ENCODE measurements around the gene GOLGA1. TPM values are rescaled to one million over a fixed set of nuclear protein-coding genes. Genes with fewer than 3 reads are reported as not detected.
A peak's percentile ranks its signal among the peaks of the same experiment; 100 is the strongest.

The GOLGA1 gene
- total and polyA plus RNA-seq, 2 of the 13 experiments (the other 11 are each of a cell fraction or from before 2014, with no cell fraction given): 12.7 to 15.9 TPM

DNA sequence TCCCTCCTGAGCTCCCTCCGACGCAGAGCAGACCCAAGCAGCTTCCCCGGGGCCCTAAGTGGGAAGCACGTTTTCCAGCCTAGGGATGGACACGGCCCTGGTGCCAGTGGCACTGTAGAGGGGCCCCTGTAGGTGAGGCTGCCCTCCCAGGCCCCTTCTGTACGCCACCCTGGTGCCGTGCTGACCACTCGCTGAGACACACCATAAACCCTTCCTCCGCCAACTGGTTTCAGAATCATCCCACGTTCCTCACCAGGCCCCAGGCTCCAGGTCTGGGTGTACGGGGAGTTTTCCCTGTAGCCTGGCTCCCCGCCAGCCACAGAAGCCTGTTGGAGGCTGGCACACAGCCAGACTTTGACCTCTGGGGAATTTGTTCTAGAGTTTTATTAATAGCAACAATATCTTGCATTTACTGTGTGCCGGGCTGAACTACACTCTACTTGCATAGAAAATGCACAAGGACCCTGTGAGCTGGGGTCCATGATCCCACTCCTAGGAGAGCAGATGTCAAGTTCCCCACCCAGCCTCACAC is 105.8 kb downstream of the GOLGA1 start:
- peak overlapping the region; percentile 25 for H3K9ac ChIP-seq (ENCODE audit: insufficient read depth, low read depth, low read length)
- ChIA-PET CTCF (ENCODE audit: low intra/inter-chr PET ratio, low total read pairs) (no interaction called here), POLR2A (interaction anchor here (1.1 to 1.3 kb wide), 2 partner anchors 16 to 23 kb away, joined by 3 read pairs; no protein-coding TSS in a partner anchor)
- no peak overlapping the region for H3K27ac ChIP-seq (ENCODE audit: extremely low read length, insufficient read depth, low read length)
- 0% methylated on average over 4 of the region's 13 CpGs for WGBS (ENCODE audit: low lambda C conversion rate)
- in situ Hi-C loops (cut with HindIII; ENCODE audit: extremely low pct_ligation_motif_present, low pct_unique_long_range_greater_than_20kb) (no loop called here), intact Hi-C loops (cut with micrococcal nuclease; ENCODE audit: unreplicated experiment) (no loop called here)
- ATAC-seq: peak; percentile 49
- BruUV-seq (replicated peaks): no TSS peak
- H3K4me1 ChIP-seq (ENCODE audit: insufficient read depth, low read length): peaks cover 50% of the 10 kb centered on the region
- no peaks in the 10 kb centered on the region for H3K36me3 ChIP-seq (replicated peaks in 1 of 2; ENCODE audit: control insufficient read depth in 1 of 2, insufficient read depth in 2 of 2, low read length in 2 of 2)
- H4K20me1 ChIP-seq (ENCODE audit: insufficient read depth, low read length): no peaks in the 10 kb centered on the region
- H3K4me3 ChIP-seq (replicated peaks in 1 of 3; ENCODE audit: insufficient read depth in 1 of 3, low read depth in 2 of 3, low read length in 3 of 3): peak overlapping the region in 2 of 3 experiments; percentile 25 to 67; a peak in 4 of 6 replicates
- peak overlapping the region; percentile 75 for H3K4me2 ChIP-seq (ENCODE audit: low read depth, low read length)
- peaks cover 3 to 21% of the 10 kb centered on the region in 2 experiments; a peak in 4 of 5 replicates for H3K27me3 ChIP-seq (ENCODE audit: control insufficient read depth in 1 of 2, insufficient read depth in 2 of 2, low read length in 2 of 2)
- no peak overlapping the region for H2AFZ ChIP-seq (ENCODE audit: low read length)
- no peaks in the 10 kb centered on the region for H3K79me2 ChIP-seq (ENCODE audit: insufficient read depth, low read length)
- DNase-seq (ENCODE audit: low spot score): peak; percentile 36
- no peaks in the 10 kb centered on the region for H3K9me3 ChIP-seq (ENCODE audit: low read length)
- no peak for FAIRE-seq
- TF ChIP-seq, protein P1, sequence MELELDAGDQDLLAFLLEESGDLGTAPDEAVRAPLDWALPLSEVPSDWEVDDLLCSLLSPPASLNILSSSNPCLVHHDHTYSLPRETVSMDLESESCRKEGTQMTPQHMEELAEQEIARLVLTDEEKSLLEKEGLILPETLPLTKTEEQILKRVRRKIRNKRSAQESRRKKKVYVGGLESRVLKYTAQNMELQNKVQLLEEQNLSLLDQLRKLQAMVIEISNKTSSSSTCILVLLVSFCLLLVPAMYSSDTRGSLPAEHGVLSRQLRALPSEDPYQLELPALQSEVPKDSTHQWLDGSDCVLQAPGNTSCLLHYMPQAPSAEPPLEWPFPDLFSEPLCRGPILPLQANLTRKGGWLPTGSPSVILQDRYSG (CRISPR knock-in tag; IDR thresholded peaks at IDR 0.05): 0 out of 2 replicates have a peak, but pooled peaks have one; percentile 46
- no peak for TF ChIP-seq ZFP37 (CRISPR knock-in tag; IDR thresholded peaks at IDR 0.05; ENCODE audit: borderline replicate concordance)
- no peak for TF ChIP-seq ZFY (CRISPR knock-in tag; IDR thresholded peaks at IDR 0.05)
- TF ChIP-seq ZNF510 (CRISPR knock-in tag; IDR thresholded peaks at IDR 0.05; ENCODE audit: low read depth): no peak
- TF ChIP-seq, protein P2, sequence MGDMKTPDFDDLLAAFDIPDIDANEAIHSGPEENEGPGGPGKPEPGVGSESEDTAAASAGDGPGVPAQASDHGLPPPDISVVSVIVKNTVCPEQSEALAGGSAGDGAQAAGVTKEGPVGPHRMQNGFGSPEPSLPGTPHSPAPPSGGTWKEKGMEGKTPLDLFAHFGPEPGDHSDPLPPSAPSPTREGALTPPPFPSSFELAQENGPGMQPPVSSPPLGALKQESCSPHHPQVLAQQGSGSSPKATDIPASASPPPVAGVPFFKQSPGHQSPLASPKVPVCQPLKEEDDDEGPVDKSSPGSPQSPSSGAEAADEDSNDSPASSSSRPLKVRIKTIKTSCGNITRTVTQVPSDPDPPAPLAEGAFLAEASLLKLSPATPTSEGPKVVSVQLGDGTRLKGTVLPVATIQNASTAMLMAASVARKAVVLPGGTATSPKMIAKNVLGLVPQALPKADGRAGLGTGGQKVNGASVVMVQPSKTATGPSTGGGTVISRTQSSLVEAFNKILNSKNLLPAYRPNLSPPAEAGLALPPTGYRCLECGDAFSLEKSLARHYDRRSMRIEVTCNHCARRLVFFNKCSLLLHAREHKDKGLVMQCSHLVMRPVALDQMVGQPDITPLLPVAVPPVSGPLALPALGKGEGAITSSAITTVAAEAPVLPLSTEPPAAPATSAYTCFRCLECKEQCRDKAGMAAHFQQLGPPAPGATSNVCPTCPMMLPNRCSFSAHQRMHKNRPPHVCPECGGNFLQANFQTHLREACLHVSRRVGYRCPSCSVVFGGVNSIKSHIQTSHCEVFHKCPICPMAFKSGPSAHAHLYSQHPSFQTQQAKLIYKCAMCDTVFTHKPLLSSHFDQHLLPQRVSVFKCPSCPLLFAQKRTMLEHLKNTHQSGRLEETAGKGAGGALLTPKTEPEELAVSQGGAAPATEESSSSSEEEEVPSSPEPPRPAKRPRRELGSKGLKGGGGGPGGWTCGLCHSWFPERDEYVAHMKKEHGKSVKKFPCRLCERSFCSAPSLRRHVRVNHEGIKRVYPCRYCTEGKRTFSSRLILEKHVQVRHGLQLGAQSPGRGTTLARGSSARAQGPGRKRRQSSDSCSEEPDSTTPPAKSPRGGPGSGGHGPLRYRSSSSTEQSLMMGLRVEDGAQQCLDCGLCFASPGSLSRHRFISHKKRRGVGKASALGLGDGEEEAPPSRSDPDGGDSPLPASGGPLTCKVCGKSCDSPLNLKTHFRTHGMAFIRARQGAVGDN (CRISPR knock-in tag; IDR thresholded peaks at IDR 0.05): peak; percentile 53
- TF ChIP-seq, protein P3, sequence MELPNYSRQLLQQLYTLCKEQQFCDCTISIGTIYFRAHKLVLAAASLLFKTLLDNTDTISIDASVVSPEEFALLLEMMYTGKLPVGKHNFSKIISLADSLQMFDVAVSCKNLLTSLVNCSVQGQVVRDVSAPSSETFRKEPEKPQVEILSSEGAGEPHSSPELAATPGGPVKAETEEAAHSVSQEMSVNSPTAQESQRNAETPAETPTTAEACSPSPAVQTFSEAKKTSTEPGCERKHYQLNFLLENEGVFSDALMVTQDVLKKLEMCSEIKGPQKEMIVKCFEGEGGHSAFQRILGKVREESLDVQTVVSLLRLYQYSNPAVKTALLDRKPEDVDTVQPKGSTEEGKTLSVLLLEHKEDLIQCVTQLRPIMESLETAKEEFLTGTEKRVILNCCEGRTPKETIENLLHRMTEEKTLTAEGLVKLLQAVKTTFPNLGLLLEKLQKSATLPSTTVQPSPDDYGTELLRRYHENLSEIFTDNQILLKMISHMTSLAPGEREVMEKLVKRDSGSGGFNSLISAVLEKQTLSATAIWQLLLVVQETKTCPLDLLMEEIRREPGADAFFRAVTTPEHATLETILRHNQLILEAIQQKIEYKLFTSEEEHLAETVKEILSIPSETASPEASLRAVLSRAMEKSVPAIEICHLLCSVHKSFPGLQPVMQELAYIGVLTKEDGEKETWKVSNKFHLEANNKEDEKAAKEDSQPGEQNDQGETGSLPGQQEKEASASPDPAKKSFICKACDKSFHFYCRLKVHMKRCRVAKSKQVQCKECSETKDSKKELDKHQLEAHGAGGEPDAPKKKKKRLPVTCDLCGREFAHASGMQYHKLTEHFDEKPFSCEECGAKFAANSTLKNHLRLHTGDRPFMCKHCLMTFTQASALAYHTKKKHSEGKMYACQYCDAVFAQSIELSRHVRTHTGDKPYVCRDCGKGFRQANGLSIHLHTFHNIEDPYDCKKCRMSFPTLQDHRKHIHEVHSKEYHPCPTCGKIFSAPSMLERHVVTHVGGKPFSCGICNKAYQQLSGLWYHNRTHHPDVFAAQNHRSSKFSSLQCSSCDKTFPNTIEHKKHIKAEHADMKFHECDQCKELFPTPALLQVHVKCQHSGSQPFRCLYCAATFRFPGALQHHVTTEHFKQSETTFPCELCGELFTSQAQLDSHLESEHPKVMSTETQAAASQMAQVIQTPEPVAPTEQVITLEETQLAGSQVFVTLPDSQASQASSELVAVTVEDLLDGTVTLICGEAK (IDR thresholded peaks at IDR 0.05): no peak
- TF ChIP-seq, protein P3 (CRISPR knock-in tag; IDR thresholded peaks at IDR 0.05): no peak
- 0 out of 2 replicates have a peak, but pooled peaks have one; percentile 25 for TF ChIP-seq ZFX (CRISPR knock-in tag; IDR thresholded peaks at IDR 0.05; ENCODE audit: low read depth)

All from HepG2 (cell line).